NCI-H526 (cell line): ENCODE measurements around the gene PRAMEF1.
A peak's percentile ranks its signal among the peaks of the same experiment; 100 is the strongest.
"Not testable (repeated sequence)": the region's sequence is repeated elsewhere in the genome, so short reads cannot be mapped to it uniquely, and the experiment has no call there.

Experiments used
- DNase-seq, 2 experiments: peaks; one replicate each; lab custom pipeline; 2025; lab: John Stamatoyannopoulos, UW

The PRAMEF1 gene

DNA sequence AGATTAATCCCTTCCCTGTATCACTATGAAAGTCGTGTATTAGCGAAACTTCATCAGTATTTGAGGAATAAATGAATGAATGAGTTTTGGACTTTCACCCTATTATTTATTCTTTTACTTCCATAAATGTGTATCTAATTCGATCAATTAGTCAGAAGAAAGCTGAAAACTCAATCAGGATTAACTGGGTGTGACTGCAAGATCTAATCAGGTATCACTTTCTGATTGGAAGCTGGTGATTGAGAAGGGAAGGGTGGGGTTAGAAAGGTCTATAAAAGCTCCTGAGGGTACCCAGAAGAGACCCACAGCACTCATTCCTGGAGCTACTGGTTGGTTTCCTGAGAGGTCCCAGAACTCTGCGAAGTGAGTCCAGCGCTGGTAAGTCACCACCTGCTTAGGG lies at the start of gene PRAMEF1:
PRAMEF1 (plus strand) TSS at position 301 of the 400 bp plus-strand sequence. CDS start 1,831 bp downstream, outside the sequence.
- DNase-seq = not testable (repeated sequence)

DNA sequence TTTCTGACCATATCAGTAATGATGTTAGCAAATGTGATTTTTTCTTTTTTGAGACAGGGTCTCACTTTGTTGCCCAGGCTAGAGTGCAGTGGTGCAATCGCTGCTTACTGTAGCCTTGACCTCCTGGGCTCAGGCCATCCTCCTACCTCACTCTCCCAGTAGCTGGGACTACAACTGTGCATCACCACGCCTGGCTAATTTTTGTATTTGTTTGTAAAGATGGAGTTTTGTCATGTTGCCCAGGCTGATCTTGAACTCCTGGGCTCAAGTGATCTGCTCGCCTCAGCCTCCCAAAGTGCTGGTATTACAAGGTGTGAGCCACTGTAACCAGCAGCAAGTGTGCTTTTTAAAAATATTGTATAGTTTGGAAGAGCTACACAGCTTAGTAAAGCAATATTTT lies 49.3 kb upstream of the PRAMEF1 start:
- no peak for DNase-seq

DNA sequence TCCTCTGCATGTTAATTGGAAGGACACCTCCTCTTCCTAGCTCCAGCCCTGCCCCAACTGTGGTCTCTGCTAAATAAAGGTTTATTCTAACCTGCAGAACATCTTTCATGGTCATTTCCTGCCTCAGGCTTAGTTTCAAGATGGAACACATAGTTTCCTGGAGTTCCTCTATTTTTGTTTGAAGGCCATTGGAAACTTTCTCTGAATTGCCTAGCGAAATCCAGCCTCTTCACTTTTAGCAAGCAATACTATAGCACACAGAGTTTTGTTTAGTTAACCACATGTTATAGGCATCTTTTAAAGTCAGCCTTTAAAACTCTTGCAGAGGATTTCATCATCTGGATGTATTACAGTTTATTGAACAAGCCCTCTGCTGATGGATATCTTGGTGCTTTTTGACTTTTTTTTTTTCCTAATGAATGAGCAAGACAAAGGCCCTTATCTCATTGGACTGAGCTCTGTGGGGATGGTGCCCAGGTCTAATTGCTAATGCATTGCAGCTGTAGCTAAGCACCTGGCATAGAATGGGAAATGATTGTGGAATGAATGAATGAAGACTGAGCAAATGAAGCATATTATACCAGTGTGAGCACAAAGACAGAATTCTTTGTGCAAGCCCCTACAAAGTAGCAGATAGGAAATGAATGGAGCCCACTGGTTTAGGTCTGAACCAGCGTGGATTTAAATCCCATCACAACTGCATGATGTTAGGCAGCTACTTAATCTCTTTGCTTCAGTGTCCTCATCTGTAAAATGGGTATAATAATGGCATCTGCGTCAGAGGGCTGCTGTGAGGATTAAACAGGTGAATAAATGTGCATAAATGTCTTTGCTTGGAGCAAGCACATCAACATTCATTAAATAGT lies 45.8 kb upstream of the PRAMEF1 start:
- DNase-seq = no peak

DNA sequence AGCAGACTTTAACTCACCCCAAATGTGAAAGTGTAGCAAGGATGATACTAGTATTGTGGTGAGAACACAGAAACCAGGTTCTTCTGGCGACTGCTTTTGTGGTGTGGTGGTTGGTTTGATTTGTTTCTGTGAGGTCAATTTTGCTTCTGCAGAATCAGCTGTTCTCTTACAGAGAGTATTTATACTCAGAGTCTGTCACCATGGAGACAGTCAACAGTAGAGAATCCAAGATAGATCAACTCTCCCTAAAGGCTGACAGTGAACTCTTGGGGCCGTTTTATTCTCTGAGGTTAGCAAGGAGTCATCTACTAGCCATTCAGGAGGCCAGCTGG lies 45.2 kb upstream of the PRAMEF1 start, which contains the start of gene CFAP107:
CFAP107 (plus strand) TSS at position 209 of the 332 bp plus-strand sequence. CDS start 231 bp downstream, outside the sequence.
- no peak for DNase-seq

GRCh38 chr1:12748778-12749355 lies 42.3 kb upstream of the PRAMEF1 start:
- DNase-seq = no peak

- DNase-seq = no peak
Measured at GRCh38 chr1:12754738-12755137, 36.5 kb upstream of the PRAMEF1 start.

DNA sequence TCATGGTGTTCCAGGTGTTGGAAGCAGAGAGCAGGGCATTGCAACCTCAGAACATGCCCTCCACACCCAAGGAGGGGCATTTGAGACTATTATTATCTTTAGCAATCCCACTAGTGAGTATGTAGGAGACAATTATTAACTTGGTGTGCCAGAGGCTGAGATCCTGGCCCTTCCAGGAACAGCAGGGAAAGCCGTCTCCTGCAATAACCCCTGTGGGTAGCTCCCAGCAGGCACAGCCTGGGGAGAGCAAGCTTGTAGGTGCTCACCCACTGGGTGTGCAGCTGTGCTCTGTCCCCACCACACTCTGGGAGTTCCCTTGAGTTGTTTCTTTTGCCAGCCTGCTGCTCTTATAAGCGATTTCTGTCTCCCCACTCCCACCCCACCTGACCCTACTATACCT lies 34.9 kb upstream of the PRAMEF1 start:
- no peak for DNase-seq

GRCh38 chr1:12756768-12757413 lies 34.3 kb upstream of the PRAMEF1 start:
- no peak for DNase-seq

- no peak for DNase-seq
Measured at GRCh38 chr1:12757836-12758235, 33.4 kb upstream of the PRAMEF1 start.

DNA sequence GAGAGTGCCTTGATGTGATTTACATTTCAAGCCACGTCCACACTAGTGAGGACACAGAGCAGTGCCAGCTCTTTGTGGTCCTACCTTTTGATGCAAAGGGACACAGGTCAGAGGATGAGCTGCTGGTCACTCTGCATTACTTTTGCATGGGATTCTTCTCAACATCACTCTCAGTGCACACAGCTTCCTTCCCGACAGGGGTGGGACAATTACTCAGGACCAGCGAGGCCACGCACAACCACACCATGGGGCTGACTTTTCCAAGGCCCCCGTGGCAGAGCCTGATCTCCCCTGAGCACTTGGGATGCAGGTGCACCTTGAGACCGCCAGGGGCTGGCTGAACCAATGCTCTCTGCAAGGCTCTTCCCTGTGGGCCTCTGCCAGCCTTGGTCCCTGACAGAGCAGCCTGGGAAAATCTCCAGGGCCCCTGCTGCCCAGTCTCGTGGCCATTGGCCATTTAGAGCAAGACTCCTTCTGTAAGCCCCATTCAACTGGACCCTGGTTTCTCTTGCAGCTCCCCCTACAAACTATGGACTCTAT lies 30.9 kb upstream of the PRAMEF1 start:
- peak in 1 of 2 experiments; percentile 14 for DNase-seq

GRCh38 chr1:12761781-12762180 lies 29.4 kb upstream of the PRAMEF1 start:
- DNase-seq = no peak

GRCh38 chr1:12762766-12763165 lies 28.4 kb upstream of the PRAMEF1 start:
- no peak for DNase-seq

DNA sequence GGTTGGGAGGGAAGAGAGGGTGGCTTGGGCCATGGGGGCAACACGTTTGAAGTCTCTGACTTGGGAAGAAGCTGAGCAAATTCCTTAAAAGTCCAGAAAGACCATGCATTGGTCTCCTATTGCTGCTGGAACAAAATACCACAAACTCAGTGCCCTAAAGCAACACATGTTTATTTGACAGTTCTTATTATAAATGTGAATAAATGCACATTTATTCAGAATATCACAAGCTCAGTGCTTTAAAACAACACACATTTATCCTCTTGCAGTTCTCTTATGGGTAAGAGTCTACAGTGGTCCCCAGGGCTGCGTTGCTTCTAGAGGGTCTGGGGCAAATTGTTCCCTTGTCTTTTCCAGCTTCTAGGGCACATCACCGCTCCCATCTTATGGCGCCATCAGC lies 27.7 kb upstream of the PRAMEF1 start:
- DNase-seq = no peak

DNA sequence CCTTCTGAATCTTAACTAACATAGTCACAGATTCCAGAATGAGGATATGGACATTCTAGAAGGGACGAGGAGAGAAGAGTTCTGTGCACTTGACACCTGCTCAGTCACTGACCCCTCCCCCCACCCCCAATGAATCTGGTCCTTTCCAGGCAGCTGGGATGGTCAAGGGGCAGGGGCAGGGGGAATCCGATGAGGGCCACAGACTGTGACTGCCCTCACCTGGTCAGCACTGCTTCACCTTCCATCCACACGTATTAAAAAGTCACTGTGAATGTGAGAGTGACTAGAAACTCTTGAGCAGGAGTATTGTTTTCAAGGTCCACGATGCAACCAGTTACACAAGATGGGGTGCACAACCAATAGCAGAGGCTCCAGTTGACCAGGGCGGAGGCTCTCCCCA lies 27.2 kb upstream of the PRAMEF1 start:
- no peak for DNase-seq

DNA sequence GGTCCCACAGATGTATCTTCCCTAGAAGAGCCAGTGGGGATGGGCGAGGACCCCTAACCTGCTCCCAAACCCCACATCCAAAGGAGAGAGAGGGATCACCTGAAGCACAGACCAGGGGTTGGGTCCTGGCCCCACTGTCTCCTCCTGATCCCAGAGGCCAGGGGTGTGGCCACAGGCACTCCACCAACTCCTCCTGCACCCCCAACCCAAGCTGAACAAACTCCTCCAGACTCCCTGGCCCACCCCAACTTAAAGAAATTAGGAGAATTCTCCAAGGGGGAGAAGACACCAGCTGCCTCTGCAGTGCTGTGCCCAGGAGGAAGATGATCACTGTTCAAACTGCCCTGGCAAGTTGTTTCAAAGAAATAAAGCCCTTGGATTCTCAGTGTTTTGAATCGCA lies 22.2 kb upstream of the PRAMEF1 start:
- no peak for DNase-seq

- DNase-seq = no peak
Measured at GRCh38 chr1:12769976-12770505, 21.2 kb upstream of the PRAMEF1 start.

- DNase-seq = no peak
Measured at GRCh38 chr1:12770620-12771019, 20.6 kb upstream of the PRAMEF1 start.

DNA sequence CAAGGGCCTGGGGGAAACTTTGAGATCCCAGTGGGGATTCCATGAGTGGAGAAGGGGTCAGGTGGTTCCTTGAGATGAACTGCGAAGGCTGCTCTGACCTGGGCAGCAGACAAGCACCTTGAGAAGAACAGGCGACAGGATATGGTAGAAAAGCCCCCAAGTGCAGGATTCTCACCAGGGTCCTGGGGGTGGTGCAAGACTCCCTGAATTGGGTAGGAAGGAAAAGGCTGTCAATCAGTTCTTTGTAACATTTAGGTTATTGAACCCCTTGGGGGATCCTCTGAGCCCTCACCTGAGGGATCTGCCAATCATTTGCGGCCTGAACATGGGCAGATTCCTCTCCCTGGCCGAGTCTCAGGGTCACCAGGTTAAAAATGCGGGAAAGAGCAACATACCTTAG lies 20.0 kb upstream of the PRAMEF1 start:
- no peak for DNase-seq

- no peak for DNase-seq
Measured at GRCh38 chr1:12772520-12772919, 18.7 kb upstream of the PRAMEF1 start.

DNA sequence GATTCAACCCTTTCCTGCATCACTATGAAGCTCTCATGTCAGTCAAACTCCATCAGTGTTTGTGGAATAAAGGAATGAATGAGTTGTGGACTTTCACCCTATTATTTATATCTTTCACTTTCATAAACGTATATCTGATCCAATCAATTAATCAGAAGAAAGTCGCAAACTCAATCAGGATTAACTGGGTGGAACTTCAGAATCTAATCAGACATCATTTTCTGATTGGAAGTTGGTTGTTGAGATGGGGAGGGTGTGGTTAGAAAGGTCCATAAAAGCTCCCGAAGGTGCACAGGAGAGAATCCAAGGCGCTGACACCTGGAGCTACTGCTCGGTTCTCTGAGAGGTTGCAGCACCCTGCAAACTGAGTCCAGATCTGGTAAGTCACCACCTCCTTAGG lies 17.8 kb upstream of the PRAMEF1 start, which contains the start of gene PRAMEF12:
PRAMEF12 (plus strand) TSS at position 301 of the 400 bp plus-strand sequence. CDS start 1,130 bp downstream, outside the sequence.
- DNase-seq = no peak

GRCh38 chr1:12774801-12775345 lies 16.3 kb upstream of the PRAMEF1 start:
- DNase-seq = no peak

- DNase-seq = no peak
Measured at GRCh38 chr1:12775443-12775842, 15.8 kb upstream of the PRAMEF1 start.
